HepG2 (cell line): ENCODE measurements around the gene OR5K2. TPM values are rescaled to one million over a fixed set of nuclear protein-coding genes. Genes with fewer than 3 reads are reported as not detected.

Experiments
- ATAC-seq: fragments of 200-7000 bp; cut with Tn5 transposase; 3 replicates; pipeline ENCODE4 v1.9.1; 2020; ENCODE audit warnings: mild to moderate bottlenecking, moderate library complexity
- BruUV-seq: library from RNA; stranded (reverse); fragments of 400-500 nt; replicated peaks from 2 replicates; lab custom pipeline; 2021; lab: Mats Ljungman, UMichigan
- CTCF ChIA-PET: fragments of 300-600 bp; formaldehyde crosslinking; extraction: SDS; loops from one replicate; lab custom pipeline; 2021; ENCODE audit warnings: low total read pairs, inconsistent platforms, low intra/inter-chr PET ratio; lab: Yijun Ruan, JAX
- POLR2A ChIA-PET: fragments of 350-600 bp; sonication (Branson Sonifier 250); formaldehyde crosslinking; loops from one replicate; lab custom pipeline; 2020; ENCODE audit warnings: antibody characterized with exemption, inconsistent platforms; lab: Yijun Ruan, JAX
- DNase-seq: peaks from one replicate; pipeline ENCODE4 v3.0.0-alpha.2; 2015; ENCODE audit warnings: low spot score
- FAIRE-seq: peaks from 3 replicates; lab custom pipeline; 2011; peaks lifted over from hg19 to GRCh38; lab: Jason Lieb, UNC
- H2AFZ ChIP-seq: one replicate; pipeline ENCODE4 v1.6.1; 2011; ENCODE audit warnings: low read length, inconsistent platforms
- H3K27ac ChIP-seq: fragments of 300-600 bp; 3 replicates; pipeline ENCODE4 v1.8.0; 2011; ENCODE audit warnings: mixed run types, mild to moderate bottlenecking, mixed read lengths, low read length, inconsistent platforms; ENCODE audit not compliant: insufficient read depth; ENCODE audit errors: extremely low read length
- H3K27me3 ChIP-seq, 2 experiments: fragments of 200-600 bp in 1 of 2; 2 replicates in 1 of 2; 3 replicates in 1 of 2; pipeline versions ENCODE4 v1.6.0 to v1.8.0; 2011; ENCODE audit warnings: low read length in 2 of 2, mild to moderate bottlenecking in 2 of 2, moderate library complexity in 2 of 2, inconsistent platforms in 1 of 2; ENCODE audit not compliant: insufficient read depth in 2 of 2, control insufficient read depth in 1 of 2
- H3K36me3 ChIP-seq, 2 experiments: fragments of 200-600 bp in 1 of 2; replicated peaks in 1 of 2; 2 replicates in 1 of 2; 3 replicates in 1 of 2; pipeline versions ENCODE4 v1.5.1 to v1.8.0; 2011; ENCODE audit warnings: low read length in 2 of 2, inconsistent platforms in 1 of 2; ENCODE audit not compliant: insufficient read depth in 2 of 2, control insufficient read depth in 1 of 2
- H3K4me1 ChIP-seq: 2 replicates; pipeline ENCODE4 v1.5.1; 2012; ENCODE audit warnings: low read length, inconsistent platforms; ENCODE audit not compliant: insufficient read depth
- H3K4me2 ChIP-seq: 2 replicates; pipeline ENCODE4 v1.6.0; 2011; ENCODE audit warnings: low read depth, low read length, inconsistent platforms
- H3K4me3 ChIP-seq, 3 experiments: fragments of 200-600 bp in 1 of 3; sonication (generic), shearing (Covaris generic) in 1 of 3; replicated peaks in 1 of 3; 2 replicates each; pipeline ENCODE4 v1.5.1; 2011 to 2016; ENCODE audit warnings: low read length in 3 of 3, inconsistent platforms in 2 of 3, low read depth in 2 of 3, mild to moderate bottlenecking in 2 of 3, control low read depth in 1 of 3, mixed read lengths in 1 of 3; ENCODE audit not compliant: insufficient read depth in 1 of 3
- H3K79me2 ChIP-seq: one replicate; pipeline ENCODE4 v1.6.1; 2011; ENCODE audit warnings: low read length, inconsistent platforms; ENCODE audit not compliant: insufficient read depth
- H3K9ac ChIP-seq: 2 replicates; pipeline ENCODE4 v1.6.0; 2011; ENCODE audit warnings: mild to moderate bottlenecking, low read depth, low read length, inconsistent platforms; ENCODE audit not compliant: insufficient read depth
- H3K9me3 ChIP-seq: 2 replicates; pipeline ENCODE4 v1.5.1; 2012; ENCODE audit warnings: mild to moderate bottlenecking, low read length
- H4K20me1 ChIP-seq: 2 replicates; pipeline ENCODE4 v1.6.0; 2011; ENCODE audit warnings: inconsistent platforms, mild to moderate bottlenecking, low read length, moderate library complexity; ENCODE audit not compliant: insufficient read depth
- ELF1 ChIP-seq: sonication (generic); formaldehyde crosslinking; IDR thresholded peaks from 2 replicates; pipeline ENCODE4 v1.4.0; 2020; ENCODE audit warnings: missing genetic modification reagents
- FOSL2 ChIP-seq: sonication (generic); formaldehyde crosslinking; IDR thresholded peaks from 2 replicates; pipeline ENCODE4 v1.4.0; 2020; ENCODE audit warnings: missing genetic modification reagents
- KAT7 ChIP-seq: IDR thresholded peaks from 2 replicates; pipeline ENCODE4 v1.6.1; 2018; ENCODE audit warnings: borderline replicate concordance, missing compliant biosample characterization
- NFYB ChIP-seq: sonication (generic); formaldehyde crosslinking; IDR thresholded peaks from 2 replicates; pipeline ENCODE4 v1.4.0; 2020; ENCODE audit warnings: missing genetic modification reagents
- RORA ChIP-seq: sonication (generic); formaldehyde crosslinking; IDR thresholded peaks from 2 replicates; pipeline ENCODE4 v1.5.0; 2020; ENCODE audit warnings: mild to moderate bottlenecking, missing genetic modification reagents, moderate library complexity
- SRF ChIP-seq: IDR thresholded peaks from 2 replicates; pipeline ENCODE4 v1.6.1; 2011; ENCODE audit warnings: mild to moderate bottlenecking, low read depth, low read length, moderate library complexity
- SRY ChIP-seq: sonication (generic); formaldehyde crosslinking; IDR thresholded peaks from 2 replicates; pipeline ENCODE4 v1.8.0; 2022; ENCODE audit warnings: mild to moderate bottlenecking, missing genetic modification reagents
- ZNF34 ChIP-seq: sonication (generic); formaldehyde crosslinking; IDR thresholded peaks from 2 replicates; pipeline ENCODE4 v1.4.0; 2020; ENCODE audit warnings: mild to moderate bottlenecking, missing genetic modification reagents, borderline replicate concordance
- ZNF572 ChIP-seq: sonication (generic); formaldehyde crosslinking; IDR thresholded peaks from 2 replicates; pipeline ENCODE4 v1.5.1; 2020; ENCODE audit warnings: mild to moderate bottlenecking, missing genetic modification reagents
- ZNF670 ChIP-seq: sonication (generic); formaldehyde crosslinking; IDR thresholded peaks from 2 replicates; pipeline ENCODE4 v1.8.0; 2022; ENCODE audit warnings: mild to moderate bottlenecking, missing genetic modification reagents, borderline replicate concordance
- ZNF713 ChIP-seq: sonication (generic); formaldehyde crosslinking; IDR thresholded peaks from 2 replicates; pipeline ENCODE4 v1.4.0; 2020; ENCODE audit warnings: mild to moderate bottlenecking, missing genetic modification reagents
- WGBS: methylation state at CpG from one replicate; pipeline ENCODE4 v1.1.6; 2017; ENCODE audit warnings: low lambda C conversion rate; 5-methylcytosine and 5-hydroxymethylcytosine counted together
- in situ Hi-C: cut with HindIII; loops from 2 replicates; pipeline ENCODE4 v1.10.0; 2017; ENCODE audit warnings: low pct_unique_long_range_greater_than_20kb; ENCODE audit not compliant: extremely low pct_ligation_motif_present
- intact Hi-C: fragments of 100-400 bp; cut with micrococcal nuclease; formaldehyde crosslinking; loops from one replicate; pipeline ENCODE4 v1.10.0; 2022; ENCODE audit not compliant: unreplicated experiment
- polyA plus RNA-seq, 8 experiments: library from polyadenylated mRNA; depleted of rRNA in 3 of 8; stranded (reverse) in 7 of 8; unstranded in 1 of 8; fragments of >200 nt; fragmentation: Illumina TruSeq in 4 of 8; extraction: Trizol in 4 of 8; gene quantifications; 2 replicates each; pipeline versions ENCODE4 v1.2.1 to v1.2.3, GENCODE V29; 2011 to 2016; ENCODE audit warnings: low read depth in 4 of 8, missing spikeins in 1 of 8, mixed read lengths in 1 of 8; ENCODE audit not compliant: insufficient read depth in 1 of 8
- total RNA-seq, 5 experiments: library from RNA; depleted of rRNA; stranded (reverse); fragments of >200 nt; fragmentation: Illumina TruSeq; extraction: Trizol; gene quantifications; 2 replicates each; pipeline ENCODE4 v1.2.3, GENCODE V29; 2016; ENCODE audit warnings: low read depth in 1 of 5
- TF ChIP-seq, protein P1 (sequence below): sonication (generic); formaldehyde crosslinking; IDR thresholded peaks from 2 replicates; pipeline ENCODE4 v1.8.0; 2022; ENCODE audit warnings: low read depth, missing genetic modification reagents
- TF ChIP-seq, protein P2 (sequence below): sonication (generic); formaldehyde crosslinking; IDR thresholded peaks from 2 replicates; pipeline ENCODE4 v1.4.0; 2020; ENCODE audit warnings: missing genetic modification reagents
- TF ChIP-seq, protein P3 (sequence below): sonication (generic); formaldehyde crosslinking; IDR thresholded peaks from 2 replicates; pipeline ENCODE4 v1.5.0; 2020; ENCODE audit warnings: mild to moderate bottlenecking, missing genetic modification reagents
- TF ChIP-seq, protein P4 (sequence below): fragments of 450-650 bp; IDR thresholded peaks from 2 replicates; pipeline ENCODE4 v1.6.1; 2017; ENCODE audit warnings: mild to moderate bottlenecking
- TF ChIP-seq, protein P5 (sequence below): IDR thresholded peaks from 2 replicates; pipeline ENCODE4 v1.6.1; 2012; ENCODE audit warnings: low read depth, low read length, improper control_type of control experiment

OR5K2 gene
- total and polyA plus RNA-seq, 2 of the 13 experiments (the other 11 are each of a cell fraction or from before 2014, with no cell fraction given): not detected

DNA sequence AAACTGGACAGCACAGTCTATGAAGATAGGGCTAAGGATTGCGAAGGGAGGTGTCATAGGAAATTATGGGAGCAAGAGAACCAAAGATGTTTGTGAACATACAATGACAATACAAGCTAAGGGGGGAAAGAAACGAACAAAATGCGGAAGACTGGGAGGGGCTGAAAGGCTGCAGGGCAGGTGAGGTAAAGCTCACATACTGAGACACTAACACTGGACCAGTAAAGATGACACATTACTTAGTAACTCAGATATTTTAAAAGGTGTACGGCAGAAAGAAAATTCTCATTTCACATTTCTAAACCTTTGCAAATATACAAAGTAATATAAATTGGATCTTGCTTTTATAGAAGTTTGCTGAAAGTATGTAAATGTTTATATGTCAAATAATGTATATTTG is 15.1 kb downstream of the OR5K2 start:
- DNase-seq (no peak), FAIRE-seq (no peak), ATAC-seq (no peak)
- no peak for TF ChIP-seq SRY (CRISPR knock-in tag)
- TF ChIP-seq, protein P1, sequence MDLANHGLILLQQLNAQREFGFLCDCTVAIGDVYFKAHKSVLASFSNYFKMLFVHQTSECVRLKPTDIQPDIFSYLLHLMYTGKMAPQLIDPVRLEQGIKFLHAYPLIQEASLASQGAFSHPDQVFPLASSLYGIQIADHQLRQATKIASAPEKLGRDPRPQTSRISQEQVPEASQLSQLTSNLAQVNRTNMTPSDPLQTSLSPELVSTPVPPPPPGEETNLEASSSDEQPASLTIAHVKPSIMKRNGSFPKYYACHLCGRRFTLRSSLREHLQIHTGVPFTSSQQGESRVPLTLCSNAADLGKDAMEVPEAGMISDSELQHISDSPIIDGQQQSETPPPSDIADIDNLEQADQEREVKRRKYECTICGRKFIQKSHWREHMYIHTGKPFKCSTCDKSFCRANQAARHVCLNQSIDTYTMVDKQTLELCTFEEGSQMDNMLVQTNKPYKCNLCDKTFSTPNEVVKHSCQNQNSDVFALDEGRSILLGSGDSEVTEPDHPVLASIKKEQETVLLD: no peak
- TF ChIP-seq, protein P2, sequence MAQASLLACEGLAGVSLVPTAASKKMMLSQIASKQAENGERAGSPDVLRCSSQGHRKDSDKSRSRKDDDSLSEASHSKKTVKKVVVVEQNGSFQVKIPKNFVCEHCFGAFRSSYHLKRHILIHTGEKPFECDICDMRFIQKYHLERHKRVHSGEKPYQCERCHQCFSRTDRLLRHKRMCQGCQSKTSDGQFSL (CRISPR knock-in tag): no peak
- TF ChIP-seq ZNF572 (CRISPR knock-in tag): no peak
- TF ChIP-seq, protein P3, sequence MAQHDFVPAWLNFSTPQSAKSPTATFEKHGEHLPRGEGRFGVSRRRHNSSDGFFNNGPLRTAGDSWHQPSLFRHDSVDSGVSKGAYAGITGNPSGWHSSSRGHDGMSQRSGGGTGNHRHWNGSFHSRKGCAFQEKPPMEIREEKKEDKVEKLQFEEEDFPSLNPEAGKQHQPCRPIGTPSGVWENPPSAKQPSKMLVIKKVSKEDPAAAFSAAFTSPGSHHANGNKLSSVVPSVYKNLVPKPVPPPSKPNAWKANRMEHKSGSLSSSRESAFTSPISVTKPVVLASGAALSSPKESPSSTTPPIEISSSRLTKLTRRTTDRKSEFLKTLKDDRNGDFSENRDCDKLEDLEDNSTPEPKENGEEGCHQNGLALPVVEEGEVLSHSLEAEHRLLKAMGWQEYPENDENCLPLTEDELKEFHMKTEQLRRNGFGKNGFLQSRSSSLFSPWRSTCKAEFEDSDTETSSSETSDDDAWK (CRISPR knock-in tag): no peak
- TF ChIP-seq ZNF34 (CRISPR knock-in tag): no peak
- TF ChIP-seq KAT7 (CRISPR knock-in tag): no peak
- TF ChIP-seq FOSL2 (CRISPR knock-in tag): no peak
- TF ChIP-seq NFYB (CRISPR knock-in tag): no peak
- TF ChIP-seq, protein P4, sequence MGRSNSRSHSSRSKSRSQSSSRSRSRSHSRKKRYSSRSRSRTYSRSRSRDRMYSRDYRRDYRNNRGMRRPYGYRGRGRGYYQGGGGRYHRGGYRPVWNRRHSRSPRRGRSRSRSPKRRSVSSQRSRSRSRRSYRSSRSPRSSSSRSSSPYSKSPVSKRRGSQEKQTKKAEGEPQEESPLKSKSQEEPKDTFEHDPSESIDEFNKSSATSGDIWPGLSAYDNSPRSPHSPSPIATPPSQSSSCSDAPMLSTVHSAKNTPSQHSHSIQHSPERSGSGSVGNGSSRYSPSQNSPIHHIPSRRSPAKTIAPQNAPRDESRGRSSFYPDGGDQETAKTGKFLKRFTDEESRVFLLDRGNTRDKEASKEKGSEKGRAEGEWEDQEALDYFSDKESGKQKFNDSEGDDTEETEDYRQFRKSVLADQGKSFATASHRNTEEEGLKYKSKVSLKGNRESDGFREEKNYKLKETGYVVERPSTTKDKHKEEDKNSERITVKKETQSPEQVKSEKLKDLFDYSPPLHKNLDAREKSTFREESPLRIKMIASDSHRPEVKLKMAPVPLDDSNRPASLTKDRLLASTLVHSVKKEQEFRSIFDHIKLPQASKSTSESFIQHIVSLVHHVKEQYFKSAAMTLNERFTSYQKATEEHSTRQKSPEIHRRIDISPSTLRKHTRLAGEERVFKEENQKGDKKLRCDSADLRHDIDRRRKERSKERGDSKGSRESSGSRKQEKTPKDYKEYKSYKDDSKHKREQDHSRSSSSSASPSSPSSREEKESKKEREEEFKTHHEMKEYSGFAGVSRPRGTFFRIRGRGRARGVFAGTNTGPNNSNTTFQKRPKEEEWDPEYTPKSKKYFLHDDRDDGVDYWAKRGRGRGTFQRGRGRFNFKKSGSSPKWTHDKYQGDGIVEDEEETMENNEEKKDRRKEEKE: no peak
- TF ChIP-seq ZNF713 (CRISPR knock-in tag): no peak
- no peak for TF ChIP-seq SRF
- TF ChIP-seq ELF1: no peak
- no peak for TF ChIP-seq RORA
- TF ChIP-seq ZNF670: no peak
- TF ChIP-seq, protein P5, sequence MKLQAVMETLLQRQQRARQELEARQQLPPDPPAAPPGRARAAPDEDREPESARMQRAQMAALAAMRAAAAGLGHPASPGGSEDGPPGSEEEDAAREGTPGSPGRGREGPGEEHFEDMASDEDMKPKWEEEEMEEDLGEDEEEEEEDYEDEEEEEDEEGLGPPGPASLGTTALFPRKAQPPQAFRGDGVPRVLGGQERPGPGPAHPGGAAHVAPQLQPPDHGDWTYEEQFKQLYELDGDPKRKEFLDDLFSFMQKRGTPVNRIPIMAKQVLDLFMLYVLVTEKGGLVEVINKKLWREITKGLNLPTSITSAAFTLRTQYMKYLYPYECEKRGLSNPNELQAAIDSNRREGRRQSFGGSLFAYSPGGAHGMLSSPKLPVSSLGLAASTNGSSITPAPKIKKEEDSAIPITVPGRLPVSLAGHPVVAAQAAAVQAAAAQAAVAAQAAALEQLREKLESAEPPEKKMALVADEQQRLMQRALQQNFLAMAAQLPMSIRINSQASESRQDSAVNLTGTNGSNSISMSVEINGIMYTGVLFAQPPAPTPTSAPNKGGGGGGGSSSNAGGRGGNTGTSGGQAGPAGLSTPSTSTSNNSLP: no peak
- no peak overlapping the region for H3K9ac ChIP-seq
- ChIA-PET CTCF (no interaction called here), POLR2A (interaction anchor here (1.1 kb wide), 1 partner anchor 10 kb away, joined by 3 read pairs; the partner anchor contains the start of gene CLDND1)
- no peak overlapping the region for H2AFZ ChIP-seq
- BruUV-seq: no TSS peak
- H3K9me3 ChIP-seq: no peaks in the 10 kb centered on the region
- no peaks in the 10 kb centered on the region for H4K20me1 ChIP-seq
- H3K27ac ChIP-seq: no peak overlapping the region
- H3K27me3 ChIP-seq: no peaks in the 10 kb centered on the region
- H3K4me2 ChIP-seq: no peak overlapping the region
- H3K4me1 ChIP-seq: no peaks in the 10 kb centered on the region
- no peaks in the 10 kb centered on the region for H3K79me2 ChIP-seq
- H3K36me3 ChIP-seq: peaks cover 2 to 13% of the 10 kb centered on the region in 2 experiments; a peak in 3 of 5 replicates
- H3K4me3 ChIP-seq: no peak overlapping the region
- in situ Hi-C loops: no loop called here
- WGBS: 96% methylated on average over 4 of the region's 4 CpGs
- intact Hi-C loops: no loop called here
